ENCODE data around the gene PATL2.

The PATL2 gene

GRCh38 chr15:44718927-44719292 is 7.8 kb upstream of the PATL2 start:
- H3K27ac ChIP-seq (replicated peaks): peak overlapping the region; percentile 16
- H3K27me3 ChIP-seq (ENCODE audit: insufficient read depth, poor library complexity, severe bottlenecking): no peaks in the 10 kb centered on the region
- DNase-seq (ENCODE audit: low read depth in 1 of 2, low spot score in 1 of 2): no peak
- H3K4me3 ChIP-seq (replicated peaks; ENCODE audit: insufficient read depth, low read length): no peak overlapping the region
- no peak; the same call in 1 of the 2 replicates for TF ChIP-seq POLR2AphosphoS5 (IDR thresholded peaks at IDR 0.05; ENCODE audit: low read depth)
- TF ChIP-seq SPI1 (IDR thresholded peaks at IDR 0.05; ENCODE audit: borderline replicate concordance, low read depth): no peak
- no peak for TF ChIP-seq CTCF (IDR thresholded peaks at IDR 0.05; ENCODE audit: insufficient read depth, low read length)
- TF ChIP-seq GABPA (IDR thresholded peaks at IDR 0.05; ENCODE audit: low read depth): no peak
- TF ChIP-seq REST (IDR thresholded peaks at IDR 0.05; ENCODE audit: insufficient replicate concordance, low read depth): no peak

- peak overlapping the region; percentile 15 for H3K27ac ChIP-seq (replicated peaks)
These were observed 7.2 kb upstream of the PATL2 start for GRCh38 chr15:44718180-44718926.

More at GRCh38 chr15:44718180-44718926, 7.2 kb upstream of the PATL2 start:
- no peak for DNase-seq (ENCODE audit: low read depth in 1 of 2, low spot score in 1 of 2)
- Histone ChIP-seq H3K4me3 (replicated peaks; ENCODE audit: insufficient read depth, low read length) (no peak overlapping the region), H3K27me3 (ENCODE audit: insufficient read depth, poor library complexity, severe bottlenecking) (no peaks in the 10 kb centered on the region)
- TF ChIP-seq GABPA (IDR thresholded peaks at IDR 0.05; ENCODE audit: low read depth): no peak
- no peak for TF ChIP-seq REST (IDR thresholded peaks at IDR 0.05; ENCODE audit: insufficient replicate concordance, low read depth)
- TF ChIP-seq POLR2AphosphoS5 (IDR thresholded peaks at IDR 0.05; ENCODE audit: low read depth): no peak
- TF ChIP-seq SPI1 (IDR thresholded peaks at IDR 0.05; ENCODE audit: borderline replicate concordance, low read depth): no peak
- no peak for TF ChIP-seq CTCF (IDR thresholded peaks at IDR 0.05; ENCODE audit: insufficient read depth, low read length)
